D721Med (cell line): ENCODE data around the gene JADE1.

Experiments used
- DNase-seq: peaks from one replicate; pipeline ENCODE4 v3.0.0; 2011; ENCODE audit warnings: low spot score; ENCODE audit not compliant: insufficient read length
- FAIRE-seq: peaks from 2 replicates; lab custom pipeline; 2011; peaks lifted over from hg19 to GRCh38; lab: Jason Lieb, UNC
- CTCF ChIP-seq: IDR thresholded peaks from 2 replicates; pipeline ENCODE4 v1.5.1; 2012; ENCODE audit warnings: mild to moderate bottlenecking, control low read depth; ENCODE audit not compliant: insufficient read depth; ENCODE audit errors: missing control alignments

The JADE1 gene

GRCh38 chr4:128809477-128810330 is at the start of gene JADE1:
Gene JADE1, plus strand, starts transcription at chr4:128809700. Its CDS starts 22,059 bp downstream, at chr4:128831759.
- FAIRE-seq: no peak
- TF ChIP-seq CTCF: peak; percentile 70
- peak; percentile 67 for DNase-seq

DNA sequence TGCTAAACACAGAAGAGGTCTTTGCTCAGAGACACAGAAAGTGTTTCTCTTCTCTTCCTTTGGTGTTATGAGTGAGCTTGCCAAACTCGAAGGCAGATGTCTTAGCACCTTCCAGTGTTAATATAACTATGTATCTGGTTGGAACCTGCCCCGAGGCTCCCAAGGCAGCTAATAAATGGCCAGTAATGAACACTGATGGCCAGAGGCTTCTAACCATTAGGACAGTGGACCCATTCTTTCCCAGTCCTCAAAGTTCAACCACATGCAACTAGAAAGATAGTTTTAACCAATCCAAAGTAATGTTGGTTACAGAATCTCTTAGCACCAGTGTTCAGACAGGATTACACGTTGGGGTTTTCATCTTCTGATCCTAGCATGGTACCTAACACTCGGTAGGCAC is 42.7 kb upstream of the JADE1 start:
- no peak for TF ChIP-seq CTCF
- DNase-seq: no peak
- FAIRE-seq: no peak

DNA sequence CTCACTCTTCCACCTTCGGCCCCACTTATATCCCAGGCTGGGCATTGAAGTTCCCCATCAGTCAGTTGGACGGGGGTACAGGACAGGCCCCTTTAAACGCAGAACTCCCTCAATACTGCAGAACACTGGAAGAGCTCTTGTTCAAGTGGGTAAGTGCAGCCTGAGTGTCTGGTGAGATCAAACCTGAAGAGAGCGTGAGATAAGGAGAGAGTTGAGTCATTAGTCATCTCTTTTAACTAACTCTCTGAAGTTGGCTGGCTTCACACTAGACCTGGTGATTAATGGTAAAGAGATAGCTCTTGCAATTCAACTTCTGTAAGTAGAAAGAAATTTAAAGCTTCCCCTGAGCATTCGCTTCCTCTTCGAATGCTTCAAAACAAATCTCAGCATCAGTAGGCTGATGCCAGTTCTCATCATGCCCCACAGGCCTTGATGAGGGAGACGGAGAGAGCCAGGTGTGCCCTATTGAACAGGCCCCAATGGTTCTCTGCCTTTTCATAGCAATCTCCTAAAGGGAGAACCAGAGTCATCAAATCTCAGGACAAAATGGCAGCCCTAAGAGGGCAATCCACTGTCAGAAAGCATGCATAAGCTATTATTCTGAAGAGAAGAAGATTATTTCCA is 41.0 kb upstream of the JADE1 start:
- DNase-seq: no peak
- FAIRE-seq: no peak
- TF ChIP-seq CTCF: no peak

- FAIRE-seq (no peak), DNase-seq (no peak)
- TF ChIP-seq CTCF: no peak
These were observed 40.5 kb upstream of the JADE1 start for GRCh38 chr4:128769011-128769410.

DNA sequence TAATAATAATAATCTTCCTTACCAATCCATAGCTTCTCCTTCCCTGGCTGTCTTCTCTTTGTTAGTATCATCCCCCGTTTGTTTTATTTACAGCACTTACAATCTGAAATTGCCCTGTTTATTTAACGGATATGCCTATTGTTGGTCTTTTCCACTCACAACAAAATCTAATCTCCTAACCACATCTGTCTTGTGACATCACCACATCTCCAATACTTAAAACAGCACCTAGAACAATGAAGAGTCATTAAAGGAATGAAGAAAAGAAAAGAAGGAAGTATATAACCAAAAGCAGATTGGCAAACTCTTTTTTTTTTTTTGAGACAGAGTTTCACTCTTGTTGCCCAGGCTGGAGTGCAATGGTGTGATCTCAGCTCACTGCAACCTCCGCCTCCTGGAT is 38.7 kb upstream of the JADE1 start:
- FAIRE-seq (no peak), DNase-seq (no peak)
- TF ChIP-seq CTCF: no peak

DNA sequence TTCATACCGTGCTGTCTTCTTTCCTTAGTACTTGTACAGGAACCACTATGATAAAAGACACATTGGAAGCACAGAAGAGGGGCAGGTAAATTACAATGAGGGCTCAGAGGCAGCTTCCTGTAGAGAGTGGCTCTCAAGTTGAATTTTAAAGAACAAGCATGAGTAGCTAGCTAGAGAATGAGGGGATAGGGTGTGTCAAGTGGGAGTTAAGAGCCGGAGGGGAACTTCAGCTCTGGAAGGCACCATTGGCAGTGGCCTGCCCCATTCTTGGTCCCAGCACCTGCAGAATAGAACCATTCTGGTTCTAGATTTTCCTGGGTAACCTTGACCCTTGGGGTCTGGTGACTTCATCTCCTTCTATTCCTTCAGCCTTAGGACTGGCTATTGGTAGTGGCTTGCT is 34.0 kb upstream of the JADE1 start:
- FAIRE-seq (no peak), DNase-seq (no peak)
- TF ChIP-seq CTCF: no peak

- peak; percentile 90 for FAIRE-seq
- no peak for TF ChIP-seq CTCF
- peak; percentile 42 for DNase-seq
These were observed 33.6 kb upstream of the JADE1 start for GRCh38 chr4:128775916-128776315.
